ENCODE data around the gene TPBGL.

TPBGL gene

DNA sequence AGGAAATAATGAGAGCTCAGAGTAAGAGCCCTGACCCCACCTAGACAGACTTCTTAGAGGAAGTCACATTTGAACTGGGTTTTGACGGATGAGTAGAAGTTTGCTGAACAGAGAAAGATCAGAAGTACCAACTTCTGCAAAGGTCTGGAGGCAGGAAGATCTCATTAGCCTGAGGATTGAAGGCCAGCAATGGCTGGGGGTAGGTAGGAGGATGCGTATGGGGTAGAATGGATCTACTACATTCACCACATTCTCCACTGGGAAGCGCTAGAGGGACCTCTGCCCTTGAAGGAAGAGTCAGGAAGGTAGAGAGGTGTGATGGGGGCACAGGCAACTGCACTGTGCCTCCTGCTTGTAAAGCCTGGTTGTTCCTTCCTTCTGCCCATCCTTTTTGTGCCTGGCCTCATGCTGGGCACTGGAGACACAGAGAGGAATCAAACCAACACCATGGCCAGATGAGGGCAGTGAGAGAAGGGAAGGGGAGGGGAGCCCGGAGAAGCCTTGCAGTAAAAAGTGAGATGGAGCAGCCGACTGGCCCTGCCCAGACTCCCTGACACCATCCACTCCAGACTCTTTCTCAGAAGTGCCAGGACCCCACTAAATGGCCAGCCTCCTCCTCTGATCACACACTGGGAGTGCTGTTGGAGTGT is 4.9 kb downstream of the TPBGL start:
- no peak overlapping the region for H3K4me3 ChIP-seq (ENCODE audit: low read depth, low read length)

DNA sequence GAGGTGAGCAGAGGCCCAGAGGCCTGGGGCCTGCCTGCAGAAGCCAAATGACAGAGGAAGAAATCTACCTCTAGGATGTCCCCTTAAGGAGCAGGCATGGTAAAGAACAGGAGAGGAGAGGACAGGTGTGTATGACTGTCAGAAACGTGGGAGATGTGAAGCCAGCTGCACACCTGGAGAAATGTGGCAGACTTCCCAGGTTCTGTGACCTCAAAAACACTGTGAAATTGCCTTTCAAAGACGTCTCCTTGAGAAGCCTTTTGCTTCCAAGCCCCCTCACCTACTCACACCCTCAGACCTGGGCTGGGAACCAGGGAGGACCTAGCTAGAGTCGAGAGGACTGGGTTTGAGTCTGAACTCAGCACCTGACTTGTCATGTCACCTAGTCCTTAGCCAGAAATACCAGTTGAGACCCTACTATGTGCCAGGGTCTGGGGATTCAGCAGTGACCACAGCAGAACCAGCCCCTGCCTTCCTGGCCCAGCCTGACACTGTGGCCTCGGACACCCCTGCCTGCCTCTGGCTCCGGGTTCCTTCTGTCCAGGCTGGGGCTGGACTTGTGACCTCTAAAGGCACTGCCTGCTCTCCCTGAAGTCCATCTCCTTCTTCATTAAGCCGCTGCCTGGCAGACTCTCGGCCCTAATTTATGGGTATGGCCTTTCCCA is 5.6 kb downstream of the TPBGL start:
- no peak overlapping the region for H3K4me3 ChIP-seq (ENCODE audit: low read depth, low read length)

DNA sequence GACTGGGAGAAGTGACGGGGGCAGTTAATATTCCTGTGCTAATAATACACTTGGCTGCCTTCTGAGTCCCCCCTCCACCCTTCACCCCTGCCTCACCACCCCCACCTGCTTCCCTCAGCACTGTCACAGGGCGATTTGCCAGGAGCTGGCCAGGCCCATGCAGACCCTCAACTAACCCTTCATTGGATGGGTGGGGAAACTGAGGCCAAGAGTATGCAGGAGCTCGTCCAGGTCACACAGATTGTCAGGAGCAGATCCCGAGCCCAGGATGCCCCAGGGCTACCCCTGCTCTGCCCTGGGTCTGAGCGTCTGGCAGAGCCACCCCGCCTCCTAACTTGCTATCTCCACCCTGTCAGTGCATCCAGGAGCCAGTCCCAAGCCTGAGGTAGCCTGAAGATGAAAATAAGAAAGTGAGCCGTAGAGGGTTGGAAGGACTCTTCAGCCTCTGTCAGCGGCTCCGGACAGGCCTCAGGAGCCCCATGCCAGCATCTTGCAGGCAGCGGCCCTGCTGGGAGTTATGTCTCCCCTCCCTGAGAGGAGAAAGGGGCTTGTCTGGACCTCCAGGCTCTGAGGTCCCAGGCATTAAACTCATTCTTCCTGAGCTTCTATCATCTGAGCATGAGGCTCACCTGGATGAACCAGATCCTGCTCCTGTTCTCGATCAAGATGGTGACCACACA is 6.2 kb downstream of the TPBGL start:
- H3K4me3 ChIP-seq (ENCODE audit: low read depth, low read length) = no peak overlapping the region

DNA sequence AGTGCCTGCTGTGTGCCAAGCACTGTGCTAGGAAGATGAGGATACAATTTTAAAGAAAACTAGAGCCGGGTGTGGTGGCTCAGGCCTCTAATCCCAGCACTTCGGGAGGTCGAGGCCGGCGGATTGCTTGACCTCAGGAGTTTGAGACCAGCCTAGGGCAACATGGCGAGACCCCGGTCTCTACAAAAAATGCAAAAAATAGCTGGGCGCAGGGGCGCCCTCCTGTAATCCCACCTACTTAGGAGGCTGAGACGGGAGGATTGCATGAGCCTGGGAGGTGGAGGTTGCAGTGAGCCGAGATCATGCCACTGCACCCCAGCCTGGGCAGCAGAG is 8.3 kb downstream of the TPBGL start:
- H3K4me3 ChIP-seq (ENCODE audit: low read depth, low read length) = no peak overlapping the region

DNA sequence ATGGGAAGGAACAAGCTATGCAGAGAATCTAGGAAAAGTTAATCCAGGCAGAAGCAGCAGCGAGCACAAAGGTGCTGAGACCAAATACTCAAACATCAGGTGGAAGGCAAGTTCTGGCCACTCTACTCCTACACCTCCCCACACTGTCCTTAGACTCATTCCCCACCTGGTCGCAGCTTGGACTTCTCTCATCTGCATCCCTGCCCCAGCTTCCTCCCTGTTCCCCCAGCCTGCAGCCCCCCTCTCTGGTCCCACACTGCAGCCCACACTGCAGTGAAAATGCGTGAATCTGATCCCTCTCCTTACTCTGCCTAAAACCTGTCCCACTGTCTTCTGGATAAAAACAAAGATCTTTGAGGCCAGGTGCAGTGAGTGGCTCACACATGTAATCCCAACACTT is 9.1 kb downstream of the TPBGL start:
- no peak overlapping the region for H3K4me3 ChIP-seq (ENCODE audit: low read depth, low read length)

DNA sequence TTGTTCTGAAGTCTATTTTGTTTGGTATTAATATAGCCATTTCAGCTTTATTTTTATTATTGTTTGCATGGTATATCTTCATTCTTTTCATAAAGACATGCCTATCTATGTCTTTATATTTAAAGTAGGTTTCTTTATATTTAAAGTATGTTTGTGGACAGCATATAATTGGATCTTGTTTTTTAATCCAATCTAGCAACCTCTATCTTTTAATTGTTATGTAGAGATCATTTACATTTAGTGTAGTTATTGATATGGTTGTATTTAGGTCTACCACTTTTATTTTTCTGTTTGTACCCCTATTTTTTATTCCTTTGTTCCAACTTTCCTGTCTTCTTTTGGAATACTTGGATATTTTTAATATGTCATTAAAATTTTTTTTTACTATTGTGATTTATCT is 13.8 kb downstream of the TPBGL start:
- no peak overlapping the region for H3K4me3 ChIP-seq (ENCODE audit: low read depth, low read length)

DNA sequence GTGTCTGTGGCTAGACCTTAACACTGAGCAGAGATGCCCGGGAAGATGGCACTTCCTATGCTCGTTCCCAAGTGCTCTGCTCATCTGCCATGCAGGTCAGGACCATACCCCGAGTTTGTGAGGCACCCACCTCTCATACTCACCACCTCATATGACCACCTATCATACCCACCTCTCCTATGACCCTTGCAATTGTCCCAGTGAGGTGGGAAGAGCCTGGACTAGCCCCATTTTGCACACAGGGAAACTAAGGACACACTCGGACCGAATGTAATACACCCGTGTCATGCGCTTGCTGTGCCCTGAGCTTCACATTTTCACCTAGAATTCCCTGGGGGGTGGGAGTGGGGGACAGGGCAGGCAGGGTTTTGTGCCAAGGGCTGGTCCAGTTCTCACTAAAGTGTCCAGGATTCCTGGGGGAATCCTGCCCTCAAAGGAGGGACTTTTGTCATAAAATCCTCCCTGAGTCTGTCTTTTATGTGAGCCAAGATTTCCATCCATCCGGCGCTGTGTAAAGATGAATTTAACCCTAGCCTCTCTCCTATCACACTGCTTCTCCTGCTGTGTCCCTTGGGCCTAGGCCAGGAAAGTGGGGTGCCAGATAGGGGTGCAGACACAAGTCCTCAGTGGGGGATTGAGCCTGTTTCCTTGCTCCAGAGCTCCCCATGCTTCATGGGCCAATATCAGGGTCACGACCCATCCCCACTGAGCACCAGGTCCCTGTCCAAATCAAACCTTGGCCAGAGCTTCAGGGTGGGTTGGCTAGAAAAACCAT is 20.0 kb downstream of the TPBGL start:
- H3K4me3 ChIP-seq (ENCODE audit: low read depth, low read length) = no peak overlapping the region

DNA sequence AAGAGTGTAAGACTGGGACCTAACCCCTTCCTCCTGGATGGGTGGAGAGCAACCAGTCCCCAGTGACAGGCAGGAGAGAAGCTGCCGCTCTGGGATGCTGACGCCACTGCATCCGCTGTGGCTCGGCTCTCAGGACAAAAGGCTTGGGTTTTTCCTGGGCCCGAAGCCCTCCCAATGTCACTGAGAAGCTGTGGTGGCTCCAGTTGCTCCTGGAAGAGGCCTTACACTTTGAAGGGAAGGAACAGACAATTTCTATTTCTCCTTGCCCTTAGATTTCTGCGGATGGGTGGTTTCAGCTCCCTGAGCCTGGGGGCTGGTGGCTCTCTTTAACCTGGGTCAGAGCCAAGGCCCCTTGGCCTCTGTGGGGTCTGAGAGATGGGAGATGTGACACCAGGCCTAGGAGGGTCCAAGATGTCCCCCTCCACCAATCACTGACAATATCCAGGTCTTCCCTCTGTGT is 21.4 kb downstream of the TPBGL start:
- H3K4me3 ChIP-seq (ENCODE audit: low read depth, low read length) = no peak overlapping the region

DNA sequence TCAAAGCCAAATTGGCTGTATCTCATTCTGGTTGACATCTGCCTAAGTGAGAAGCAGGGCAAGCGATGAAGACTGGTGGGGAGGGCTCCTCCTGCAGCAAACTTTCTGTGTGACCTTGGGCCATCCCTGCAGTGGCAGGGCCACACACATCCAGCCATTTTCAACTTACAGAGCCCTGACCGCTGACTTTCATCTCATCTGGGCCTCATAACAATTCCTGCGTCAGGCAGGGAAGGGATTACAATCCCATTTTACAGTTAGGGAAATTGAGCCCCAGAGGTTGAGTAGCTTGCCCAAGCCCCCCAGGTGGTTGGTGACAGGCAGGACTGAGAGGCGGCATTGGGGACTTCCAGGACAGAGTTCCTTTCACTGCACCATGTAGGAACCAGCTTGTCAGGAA is 21.9 kb downstream of the TPBGL start:
- no peak overlapping the region for H3K4me3 ChIP-seq (ENCODE audit: low read depth, low read length)

DNA sequence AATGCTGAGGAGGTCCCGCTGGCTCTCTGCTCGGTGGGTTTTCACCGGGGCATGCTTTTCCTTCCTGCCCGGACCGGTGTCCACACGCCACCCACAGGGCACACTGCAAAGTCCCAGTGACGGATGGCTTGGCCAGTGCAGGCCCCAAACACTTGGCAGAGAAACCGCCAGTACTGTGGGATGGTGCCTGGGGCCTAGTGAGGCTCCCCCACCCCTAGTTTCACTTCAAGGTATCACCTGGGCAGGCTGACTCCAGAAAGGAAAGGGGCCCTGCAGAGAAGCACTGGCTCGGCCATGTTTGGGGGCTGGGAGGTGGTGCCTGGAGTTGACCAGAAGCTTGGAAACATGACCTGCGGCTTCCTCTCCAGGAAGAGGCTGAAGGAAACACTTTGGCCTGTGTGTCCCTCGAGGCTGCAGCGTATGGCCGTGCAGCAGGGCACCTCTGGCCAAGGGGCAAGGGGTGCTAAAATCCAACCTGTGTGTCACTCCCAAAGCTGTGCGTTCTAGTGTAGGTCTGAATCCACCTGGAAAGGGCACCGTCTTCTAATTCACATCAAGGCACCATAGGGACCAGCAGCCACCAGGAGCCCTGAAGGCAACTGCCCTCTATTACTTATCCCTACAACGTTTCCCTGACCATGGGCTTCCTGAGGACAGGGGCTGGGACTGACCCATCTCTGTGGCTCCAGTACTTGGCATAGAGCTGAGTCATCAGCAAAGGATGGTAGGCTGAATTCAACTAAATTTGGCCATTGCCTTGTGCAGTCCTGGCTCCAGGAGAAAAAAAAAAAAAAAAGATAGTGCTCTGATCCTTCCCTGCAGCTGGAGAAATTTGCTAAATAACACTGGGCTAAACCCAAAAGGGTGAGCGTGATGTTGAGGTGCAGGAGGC is 22.6 kb downstream of the TPBGL start:
- H3K4me3 ChIP-seq (ENCODE audit: low read depth, low read length) = no peak overlapping the region

DNA sequence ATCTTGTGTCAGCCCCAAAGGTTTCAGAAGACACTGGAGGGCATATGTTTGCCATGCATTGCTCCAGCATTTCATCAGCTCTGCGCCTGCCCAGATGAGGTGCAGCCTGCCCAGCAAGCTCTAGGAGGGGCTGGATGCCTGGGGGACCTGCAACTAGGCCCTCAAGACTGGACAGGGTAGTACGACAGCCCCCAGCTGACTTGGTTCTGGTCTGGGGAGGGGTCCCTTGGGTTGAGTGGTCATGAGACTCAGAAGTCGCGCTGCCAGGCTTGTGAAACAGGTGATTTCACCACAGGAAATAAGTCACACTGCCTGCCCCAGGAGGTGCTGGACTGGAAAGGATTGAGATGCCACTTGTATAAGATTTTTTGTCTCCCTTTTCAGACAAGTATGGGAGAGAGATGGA is 23.4 kb downstream of the TPBGL start:
- H3K4me3 ChIP-seq (ENCODE audit: low read depth, low read length) = no peak overlapping the region

DNA sequence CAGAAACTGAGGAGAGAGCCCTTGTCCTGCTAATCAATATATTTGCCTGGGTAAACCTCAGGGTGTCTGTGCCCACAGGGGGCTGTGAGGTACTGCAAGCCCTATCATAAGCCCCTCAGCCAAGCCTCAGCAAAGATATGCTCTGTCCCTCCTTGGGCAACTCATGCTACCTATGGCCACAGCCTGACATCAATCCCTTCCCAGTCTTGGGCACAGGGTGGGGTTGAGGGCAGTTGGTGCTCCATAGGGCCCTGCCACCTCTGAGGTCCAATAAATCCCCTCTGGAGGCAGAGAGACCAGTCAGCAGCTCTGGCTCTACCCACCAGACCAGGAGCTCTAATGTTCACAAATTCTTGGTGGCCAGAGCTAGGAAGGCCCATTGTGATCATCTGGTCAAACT is 23.8 kb downstream of the TPBGL start:
- no peak overlapping the region for H3K4me3 ChIP-seq (ENCODE audit: low read depth, low read length)

DNA sequence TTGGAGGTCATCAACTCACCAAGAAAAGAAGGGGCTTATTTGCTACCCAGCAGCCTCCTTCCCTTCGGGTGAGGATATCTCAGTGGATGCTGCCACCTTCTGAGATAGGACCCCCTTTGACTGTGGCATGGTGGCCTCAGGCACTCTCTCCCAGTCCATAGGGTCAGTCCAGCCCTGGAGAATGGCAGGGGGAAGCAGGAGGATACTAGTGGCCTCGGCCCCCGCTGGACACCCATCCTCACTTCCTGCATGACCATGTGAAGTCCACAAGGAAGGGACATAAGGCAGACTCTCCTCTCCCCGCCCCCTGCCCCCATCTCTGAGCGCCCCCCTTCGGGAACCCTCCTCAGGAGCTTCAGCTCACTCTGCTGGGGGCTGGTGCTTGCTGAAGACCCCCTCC is 24.4 kb downstream of the TPBGL start:
- no peak overlapping the region for H3K4me3 ChIP-seq (ENCODE audit: low read depth, low read length)

DNA sequence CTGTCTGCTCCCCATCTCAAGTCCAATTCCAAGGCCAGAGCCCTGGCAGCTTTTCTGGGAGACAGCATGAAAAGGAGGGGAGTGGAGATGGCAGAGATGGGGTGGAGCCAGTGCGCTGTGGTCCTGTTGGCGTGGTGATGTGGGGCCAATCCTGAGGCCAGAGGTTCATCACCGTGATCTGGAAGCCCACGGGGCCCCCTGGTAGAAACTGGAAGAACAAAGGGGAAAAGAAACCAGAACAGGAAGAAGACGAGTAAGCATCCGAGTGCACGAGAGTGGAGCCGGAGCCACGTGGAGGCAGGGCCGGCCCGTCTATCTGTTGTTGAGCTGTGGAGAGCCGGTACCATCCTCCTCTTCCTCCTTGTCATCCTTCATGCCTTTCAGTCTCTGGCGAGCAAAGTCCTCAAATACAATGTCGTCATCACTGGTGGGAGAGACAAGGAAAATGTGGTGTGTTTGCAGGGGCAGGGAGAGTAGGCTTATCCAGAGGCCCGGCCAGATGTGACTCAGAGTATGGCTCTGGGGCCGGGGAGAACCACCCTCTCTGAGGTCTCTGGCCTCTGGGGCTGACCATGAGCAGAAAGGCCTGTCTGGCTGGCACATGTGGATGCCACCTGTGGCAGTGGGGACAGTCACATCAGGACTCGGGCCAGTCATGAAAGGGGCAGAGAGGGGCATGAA is 25.4 kb downstream of the TPBGL start:
- H3K4me3 ChIP-seq (ENCODE audit: low read depth, low read length) = no peak overlapping the region

DNA sequence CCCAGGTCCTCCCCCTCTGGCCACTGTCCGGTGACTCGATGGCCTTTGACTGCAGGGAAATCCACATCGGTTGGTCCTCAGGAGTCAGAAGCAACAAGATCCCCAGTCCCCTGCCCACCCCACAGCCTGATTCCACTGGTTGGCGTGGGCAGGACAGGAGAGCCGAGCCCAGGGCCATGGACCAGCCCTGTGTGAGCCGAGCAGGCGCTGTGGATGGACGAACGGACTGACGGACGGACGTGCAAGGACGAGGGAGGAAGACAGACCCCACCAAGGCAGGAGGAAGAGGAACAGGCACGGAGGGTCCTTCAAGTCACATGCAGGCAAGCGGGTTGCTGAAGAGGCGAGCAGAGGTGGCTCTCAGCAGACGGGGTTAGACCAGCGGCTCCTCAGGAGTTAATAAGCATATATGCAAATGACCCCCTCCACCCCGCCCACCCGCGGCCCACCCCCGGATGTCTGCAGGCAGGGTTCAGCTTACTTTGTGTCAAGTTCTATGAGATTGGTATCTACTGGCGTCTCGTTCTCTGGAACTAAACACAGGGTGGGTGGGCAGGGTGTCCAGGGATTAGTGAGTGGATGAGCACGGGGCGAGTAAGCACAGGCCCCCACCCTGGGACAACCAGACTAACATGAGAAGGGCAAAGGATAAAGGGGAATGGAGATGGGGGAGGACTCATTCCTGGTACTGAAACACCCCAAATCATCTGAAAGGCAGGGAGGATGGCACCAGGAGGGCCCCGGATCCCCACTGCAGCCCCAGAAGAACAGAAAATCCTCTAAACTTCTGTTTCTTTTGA is 26.8 kb downstream of the TPBGL start:
- H3K4me3 ChIP-seq (ENCODE audit: low read depth, low read length) = no peak overlapping the region

DNA sequence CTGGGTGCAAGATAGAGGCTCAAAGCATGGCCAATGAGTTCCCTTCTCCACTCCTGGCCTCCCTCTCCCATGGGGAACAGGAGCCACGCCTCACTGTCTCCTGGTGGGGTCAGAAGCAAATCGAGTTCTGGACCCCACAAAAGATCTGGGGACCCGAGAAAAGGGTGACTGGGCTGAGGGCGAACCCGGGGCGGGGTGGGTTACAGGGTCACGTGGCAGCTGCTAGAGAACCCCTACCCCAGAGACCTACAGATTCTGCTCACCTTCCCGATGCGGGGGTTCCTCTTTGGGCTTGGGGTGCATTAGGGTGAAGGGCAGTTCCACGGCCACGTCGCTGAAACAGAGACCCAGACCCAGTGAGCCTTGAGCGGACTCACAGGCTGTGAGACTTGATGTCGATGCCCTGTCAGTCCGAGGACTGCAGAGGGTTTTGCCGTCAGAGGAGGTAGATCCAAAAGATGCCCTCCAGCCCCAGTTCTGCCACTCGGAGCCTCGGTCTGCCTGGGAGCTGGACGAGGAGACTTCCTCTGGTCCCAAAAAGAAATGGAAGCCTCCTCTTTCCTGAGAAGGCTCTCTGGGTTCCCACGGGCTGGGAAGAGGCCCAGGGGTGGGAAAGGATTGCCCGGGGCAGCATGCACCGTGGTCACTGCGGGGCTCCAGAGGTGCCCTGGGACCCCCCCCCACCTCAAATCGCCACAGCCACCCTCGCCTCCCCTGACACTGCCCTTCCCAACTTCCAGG is 28.2 kb downstream of the TPBGL start:
- no peak overlapping the region for H3K4me3 ChIP-seq (ENCODE audit: low read depth, low read length)

DNA sequence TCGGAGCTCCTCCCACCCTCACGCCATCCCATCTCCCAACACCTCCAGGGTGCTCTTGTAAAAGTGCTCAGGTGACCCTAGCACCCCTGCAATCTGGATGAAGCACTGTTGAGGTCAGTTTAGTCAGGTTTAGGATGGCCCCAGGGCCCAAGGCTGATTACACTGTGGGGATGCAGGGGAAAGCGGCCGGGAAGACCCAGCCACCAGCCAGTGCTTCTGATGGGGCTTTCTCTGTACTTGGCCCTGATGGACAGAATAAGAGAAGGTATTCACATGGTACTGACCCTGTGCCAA is 28.7 kb downstream of the TPBGL start:
- H3K4me3 ChIP-seq (ENCODE audit: low read depth, low read length) = no peak overlapping the region

DNA sequence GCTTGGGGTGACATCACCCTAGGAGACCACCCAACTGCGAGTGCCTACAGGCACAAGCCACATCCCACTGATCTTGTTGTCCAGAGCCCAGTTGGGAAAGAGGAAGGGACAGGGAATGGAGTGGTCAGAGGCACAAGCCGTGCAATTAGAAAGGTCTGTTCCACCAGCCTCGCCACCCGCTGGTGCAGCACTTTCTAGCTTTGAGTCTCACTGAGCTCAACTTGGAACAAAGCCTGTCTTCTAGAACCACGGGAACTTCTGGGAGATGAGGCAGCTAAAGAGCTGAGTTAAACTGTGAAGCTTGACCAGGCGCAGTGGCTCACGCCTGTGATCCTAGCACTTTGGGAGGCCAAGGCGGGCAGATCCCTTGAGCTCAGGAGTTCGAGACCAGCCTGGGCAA is 29.3 kb downstream of the TPBGL start:
- H3K4me3 ChIP-seq (ENCODE audit: low read depth, low read length) = no peak overlapping the region

DNA sequence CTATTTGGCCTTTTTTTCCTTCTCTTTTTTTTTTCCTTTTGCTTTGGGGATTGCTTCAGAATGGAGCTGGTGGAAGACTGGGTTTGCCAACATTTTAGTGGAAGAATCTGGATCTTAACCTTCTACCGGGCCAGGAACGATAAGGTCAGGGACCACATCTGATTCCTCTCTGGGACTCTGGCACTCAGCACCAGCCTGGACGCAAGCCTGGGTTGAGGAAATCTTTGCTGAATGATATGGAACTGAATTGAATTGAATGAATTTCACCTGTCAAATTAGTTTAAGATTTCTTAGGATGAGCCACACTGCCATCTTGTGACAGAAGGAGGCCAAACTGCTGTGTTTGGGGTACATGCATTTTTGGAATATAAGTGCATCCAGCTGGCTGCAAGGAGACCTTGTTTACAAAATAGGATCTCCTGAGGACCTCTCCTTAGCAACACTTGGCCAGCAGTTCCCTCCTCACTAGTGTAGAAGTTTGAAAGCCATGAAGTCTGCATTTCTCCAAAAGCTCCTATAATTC is 30.4 kb downstream of the TPBGL start:
- H3K4me3 ChIP-seq (ENCODE audit: low read depth, low read length) = no peak overlapping the region

All from iPS-11a (cell line).